Transverse colon (tissue), 4 donors: ENCODE measurements around the gene SREK1IP1.

Experiments used
- EP300 ChIP-seq: sonication (generic); formaldehyde crosslinking; IDR thresholded peaks from one replicate; pipeline ENCODE4 v1.6.1; 2017; ENCODE audit warnings: antibody characterized with exemption, low read depth
- POLR2A ChIP-seq: fragments of 450-650 bp; IDR thresholded peaks from one replicate; pipeline ENCODE4 v1.6.1; 2016; ENCODE audit warnings: antibody characterized with exemption, mild to moderate bottlenecking, moderate library complexity
- POLR2AphosphoS5 ChIP-seq, 3 donors: sonication (generic); formaldehyde crosslinking; IDR thresholded peaks; one replicate each; pipeline ENCODE4 v1.6.1; 2016; ENCODE audit warnings: antibody characterized with exemption in 3 of 3
- TF ChIP-seq, protein P1 (sequence below), 5 experiments: fragments of 200-600 bp in 3 of 5; fragments of 450-650 bp in 2 of 5; sonication (generic) in 3 of 5; IDR thresholded peaks; 1 replicate in 2 of 5; 2 replicates in 3 of 5; pipeline ENCODE4 v1.5.1; 2016 to 2017; ENCODE audit warnings: antibody characterized with exemption in 5 of 5, inconsistent platforms in 3 of 5, mild to moderate bottlenecking in 2 of 5, moderate library complexity in 1 of 5

DNA sequence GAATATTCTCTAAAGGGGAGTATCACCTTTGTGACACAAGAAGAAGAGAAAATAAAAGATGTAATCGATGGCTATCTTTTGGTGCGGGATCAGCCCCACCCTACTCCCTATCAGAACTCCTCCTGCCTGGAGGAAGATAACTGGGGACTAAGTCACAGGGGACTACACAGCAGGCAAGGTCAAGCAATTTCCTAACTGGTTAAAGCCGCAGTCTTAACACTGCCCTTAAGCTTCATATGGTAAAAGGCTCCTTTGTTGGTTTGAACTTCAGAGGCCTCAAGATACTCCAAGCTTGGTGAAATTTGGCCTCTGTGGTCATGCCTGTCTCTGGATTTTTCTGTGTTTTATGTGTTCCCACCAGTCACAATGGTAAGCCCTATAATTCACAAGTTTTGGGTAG, 79.5 kb downstream of the SREK1IP1 start:
- TF ChIP-seq, protein P1, sequence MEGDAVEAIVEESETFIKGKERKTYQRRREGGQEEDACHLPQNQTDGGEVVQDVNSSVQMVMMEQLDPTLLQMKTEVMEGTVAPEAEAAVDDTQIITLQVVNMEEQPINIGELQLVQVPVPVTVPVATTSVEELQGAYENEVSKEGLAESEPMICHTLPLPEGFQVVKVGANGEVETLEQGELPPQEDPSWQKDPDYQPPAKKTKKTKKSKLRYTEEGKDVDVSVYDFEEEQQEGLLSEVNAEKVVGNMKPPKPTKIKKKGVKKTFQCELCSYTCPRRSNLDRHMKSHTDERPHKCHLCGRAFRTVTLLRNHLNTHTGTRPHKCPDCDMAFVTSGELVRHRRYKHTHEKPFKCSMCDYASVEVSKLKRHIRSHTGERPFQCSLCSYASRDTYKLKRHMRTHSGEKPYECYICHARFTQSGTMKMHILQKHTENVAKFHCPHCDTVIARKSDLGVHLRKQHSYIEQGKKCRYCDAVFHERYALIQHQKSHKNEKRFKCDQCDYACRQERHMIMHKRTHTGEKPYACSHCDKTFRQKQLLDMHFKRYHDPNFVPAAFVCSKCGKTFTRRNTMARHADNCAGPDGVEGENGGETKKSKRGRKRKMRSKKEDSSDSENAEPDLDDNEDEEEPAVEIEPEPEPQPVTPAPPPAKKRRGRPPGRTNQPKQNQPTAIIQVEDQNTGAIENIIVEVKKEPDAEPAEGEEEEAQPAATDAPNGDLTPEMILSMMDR (IDR thresholded peaks at IDR 0.05) = no peak
- TF ChIP-seq POLR2A (no peak), POLR2AphosphoS5 (IDR thresholded peaks at IDR 0.05) (no peak), EP300 (no peak)
